GM19438 (cell line): ENCODE data around the gene UBE3B.
"Not testable (repeated sequence)": the region's sequence is repeated elsewhere in the genome, so short reads cannot be mapped to it uniquely, and the experiment has no call there.

Experiments
- ATAC-seq: cut with Tn5 transposase; IDR thresholded peaks from one replicate; pipeline ENCODE4 v1.9.1; 2021; ENCODE audit warnings: low read depth; ENCODE audit not compliant: unreplicated experiment

UBE3B gene

GRCh38 chr12:109469517-109469916, 7.9 kb upstream of the UBE3B start:
- ATAC-seq, result no peak

DNA sequence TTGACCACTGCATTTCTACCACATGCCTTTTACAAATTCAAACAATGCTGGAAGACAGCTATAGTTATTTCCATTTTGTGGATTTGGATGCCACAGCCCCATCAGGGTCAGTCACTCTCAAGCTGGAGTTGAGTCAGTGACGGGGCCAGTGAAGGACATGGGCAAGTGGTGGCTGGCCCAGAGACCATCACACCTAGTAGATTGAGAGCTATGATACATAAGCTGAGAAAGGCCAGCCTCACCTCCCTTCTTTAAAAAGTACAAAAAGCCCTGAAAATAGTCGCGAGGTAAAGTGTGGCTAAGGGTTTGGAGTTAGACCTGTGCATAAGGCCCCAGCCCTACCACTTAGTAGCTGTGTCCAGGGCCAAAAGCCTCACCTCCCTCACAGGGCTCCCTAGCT, 4.4 kb upstream of the UBE3B start:
- ATAC-seq, result no peak

- not testable (repeated sequence) for ATAC-seq
These were observed 3.7 kb upstream of the UBE3B start for GRCh38 chr12:109473526-109474270.

DNA sequence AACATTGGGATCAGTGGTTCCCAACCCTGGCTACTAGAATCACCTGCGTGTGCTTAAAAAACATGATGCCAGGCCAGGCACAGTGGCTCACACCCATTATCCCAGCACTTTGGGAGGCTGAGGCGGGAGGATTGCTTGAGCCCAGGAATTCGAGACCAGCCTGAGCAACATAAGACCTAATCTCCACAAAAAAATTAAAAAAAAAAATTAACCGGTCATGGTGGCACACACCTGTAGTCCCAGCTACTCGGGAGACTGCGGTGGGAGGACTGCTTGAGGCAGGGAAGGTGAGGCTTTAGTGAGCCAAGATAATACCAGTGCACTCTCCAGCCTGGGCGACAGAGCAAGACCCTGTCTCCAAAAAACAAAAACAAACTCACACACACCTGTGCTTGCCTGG, 2.3 kb upstream of the UBE3B start:
- ATAC-seq, result no peak

DNA sequence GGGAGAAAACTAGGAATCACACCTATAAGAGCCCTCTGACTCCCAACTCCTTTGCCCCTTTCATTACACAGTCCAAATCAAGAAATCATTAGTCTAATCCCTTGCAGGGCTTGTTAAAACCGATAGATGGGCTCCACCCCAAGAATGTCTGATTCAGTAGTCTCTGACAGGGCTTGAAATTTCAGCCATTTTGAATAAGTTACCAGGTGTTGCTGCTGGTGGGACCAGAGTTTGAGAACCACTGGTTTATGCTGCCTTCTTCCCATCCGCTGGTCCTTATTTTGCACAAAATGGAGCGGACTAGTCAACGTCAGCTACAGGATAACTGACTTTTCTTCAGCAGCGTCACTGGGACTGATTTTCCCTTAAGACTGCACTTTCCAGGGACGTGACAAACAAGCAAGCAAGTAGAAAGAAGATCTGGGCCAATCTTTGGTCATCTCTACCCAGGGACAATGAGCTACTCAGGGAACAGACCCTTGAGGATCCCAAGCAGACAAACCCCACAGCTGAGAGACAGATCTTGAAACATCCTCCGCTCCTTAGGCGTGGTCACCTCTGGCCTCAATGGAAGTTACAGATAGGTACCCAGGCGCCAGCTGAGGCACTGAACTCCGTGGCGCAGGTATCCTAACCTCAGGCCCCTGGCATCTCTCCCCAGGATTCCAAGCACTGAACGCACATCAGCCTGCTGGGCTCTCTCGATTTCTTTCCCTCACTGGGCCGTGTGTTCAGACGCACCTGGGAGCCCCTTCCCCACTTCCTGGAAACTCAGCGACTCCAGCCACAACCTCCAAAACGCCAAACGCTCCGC, 1.2 kb upstream of the UBE3B start:
- ATAC-seq, result no peak

DNA sequence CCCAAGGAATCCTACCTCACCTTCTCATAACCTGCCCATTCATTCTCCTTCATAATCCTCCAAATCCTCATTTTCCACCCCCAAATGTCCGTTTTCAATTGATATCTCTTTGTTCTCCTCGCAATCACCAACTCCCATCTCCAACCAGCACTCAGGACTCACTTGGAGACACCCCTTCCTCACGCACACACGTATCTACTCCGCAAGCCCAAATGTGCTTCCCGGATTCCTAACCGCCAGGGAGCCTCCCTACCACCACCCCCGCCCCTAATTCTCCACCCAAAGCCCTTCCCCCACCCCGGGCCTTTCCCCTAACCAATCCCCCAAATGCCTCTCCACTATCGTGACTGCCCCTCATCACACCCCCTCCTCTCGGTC, 638 bp upstream of the UBE3B start:
- ATAC-seq, result no peak

GRCh38 chr12:109477963-109478315, 505 bp downstream of the UBE3B start:
- ATAC-seq, result no peak

DNA sequence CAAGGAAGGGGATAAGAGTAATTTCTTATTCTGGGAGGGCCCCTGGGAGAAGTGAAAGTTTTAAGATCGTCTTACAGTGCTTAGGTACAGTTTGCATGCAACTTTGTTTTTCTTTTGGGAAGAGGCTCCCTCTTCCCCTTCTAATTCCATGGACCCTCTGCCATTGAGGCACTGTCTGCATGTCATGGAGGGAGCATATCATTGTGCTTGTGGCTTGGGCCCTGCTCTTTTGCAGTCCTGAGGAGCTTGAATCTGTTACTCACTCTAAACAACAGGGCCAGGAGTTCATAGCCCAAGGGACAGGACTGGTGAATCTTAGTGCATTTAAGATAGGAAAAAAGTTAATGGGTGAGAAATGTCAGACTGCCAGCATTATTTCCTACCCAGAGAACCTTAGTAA, 2.3 kb downstream of the UBE3B start:
- no peak for ATAC-seq

DNA sequence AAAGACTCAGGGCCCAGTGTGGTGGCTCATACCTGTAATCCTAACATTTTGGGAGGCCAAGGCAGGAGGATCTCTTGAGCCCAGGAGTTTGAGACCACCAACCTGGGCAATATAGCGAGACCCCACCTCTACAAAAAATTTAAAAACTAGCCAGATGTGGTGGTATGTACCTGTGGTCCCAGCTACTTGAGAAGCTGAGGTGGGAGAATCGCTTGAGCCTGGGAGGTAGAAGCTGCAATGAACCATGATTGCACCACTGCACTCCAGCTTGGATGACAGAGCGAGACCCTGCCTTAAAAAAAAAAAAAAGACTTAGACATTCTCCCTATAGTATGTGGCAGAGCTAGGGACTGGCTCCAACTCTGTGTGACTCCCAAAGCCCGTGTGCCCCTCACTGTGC, 2.9 kb downstream of the UBE3B start:
- no peak for ATAC-seq

DNA sequence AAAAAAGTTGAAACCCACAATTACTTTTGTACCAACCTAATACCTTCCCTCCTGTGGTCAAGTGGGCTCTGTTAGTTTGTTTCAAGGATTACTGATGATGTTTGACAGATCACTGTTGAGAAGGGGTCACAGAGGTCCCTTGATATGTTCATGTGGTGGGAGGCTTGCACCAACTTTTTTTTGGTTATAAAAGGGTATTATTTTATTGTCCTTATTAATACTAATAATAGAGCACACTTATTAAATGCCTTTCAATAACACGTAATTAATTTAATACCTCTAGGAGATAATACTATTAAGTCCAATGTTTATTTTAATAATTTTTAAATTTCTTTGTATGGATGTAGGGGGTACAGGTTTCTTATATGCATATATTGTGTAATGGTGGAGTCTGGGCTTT, 4.4 kb downstream of the UBE3B start:
- ATAC-seq, result no peak

- no peak for ATAC-seq
These were observed 5.1 kb downstream of the UBE3B start for GRCh38 chr12:109482491-109482890.

- no peak for ATAC-seq
These were observed 5.5 kb downstream of the UBE3B start for GRCh38 chr12:109482894-109483293.

GRCh38 chr12:109483346-109483745, 5.9 kb downstream of the UBE3B start:
- no peak for ATAC-seq

DNA sequence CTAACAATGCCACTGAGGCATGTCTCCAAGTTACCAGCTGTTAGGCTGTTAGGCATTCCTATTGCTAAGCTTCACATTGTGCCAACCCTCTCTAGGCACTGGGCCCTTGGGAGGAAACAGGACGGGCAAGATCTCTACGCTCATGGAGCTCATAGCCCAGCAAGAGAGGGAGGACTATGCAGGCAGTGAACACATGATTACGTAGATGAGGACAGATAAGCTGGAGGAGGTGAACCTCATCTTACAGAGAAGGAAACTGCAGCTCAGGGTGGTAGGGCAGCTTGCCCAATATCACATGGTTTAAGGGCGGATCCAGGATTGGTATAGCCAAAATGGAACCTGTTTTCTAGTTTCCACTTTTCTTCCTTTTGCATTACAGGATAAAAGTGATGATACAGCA, 7.8 kb downstream of the UBE3B start:
- ATAC-seq, result no peak

GRCh38 chr12:109487181-109488050, 10.0 kb downstream of the UBE3B start:
- ATAC-seq, result no peak

- ATAC-seq, result no peak
These were observed 10.7 kb downstream of the UBE3B start for GRCh38 chr12:109488051-109488665.

DNA sequence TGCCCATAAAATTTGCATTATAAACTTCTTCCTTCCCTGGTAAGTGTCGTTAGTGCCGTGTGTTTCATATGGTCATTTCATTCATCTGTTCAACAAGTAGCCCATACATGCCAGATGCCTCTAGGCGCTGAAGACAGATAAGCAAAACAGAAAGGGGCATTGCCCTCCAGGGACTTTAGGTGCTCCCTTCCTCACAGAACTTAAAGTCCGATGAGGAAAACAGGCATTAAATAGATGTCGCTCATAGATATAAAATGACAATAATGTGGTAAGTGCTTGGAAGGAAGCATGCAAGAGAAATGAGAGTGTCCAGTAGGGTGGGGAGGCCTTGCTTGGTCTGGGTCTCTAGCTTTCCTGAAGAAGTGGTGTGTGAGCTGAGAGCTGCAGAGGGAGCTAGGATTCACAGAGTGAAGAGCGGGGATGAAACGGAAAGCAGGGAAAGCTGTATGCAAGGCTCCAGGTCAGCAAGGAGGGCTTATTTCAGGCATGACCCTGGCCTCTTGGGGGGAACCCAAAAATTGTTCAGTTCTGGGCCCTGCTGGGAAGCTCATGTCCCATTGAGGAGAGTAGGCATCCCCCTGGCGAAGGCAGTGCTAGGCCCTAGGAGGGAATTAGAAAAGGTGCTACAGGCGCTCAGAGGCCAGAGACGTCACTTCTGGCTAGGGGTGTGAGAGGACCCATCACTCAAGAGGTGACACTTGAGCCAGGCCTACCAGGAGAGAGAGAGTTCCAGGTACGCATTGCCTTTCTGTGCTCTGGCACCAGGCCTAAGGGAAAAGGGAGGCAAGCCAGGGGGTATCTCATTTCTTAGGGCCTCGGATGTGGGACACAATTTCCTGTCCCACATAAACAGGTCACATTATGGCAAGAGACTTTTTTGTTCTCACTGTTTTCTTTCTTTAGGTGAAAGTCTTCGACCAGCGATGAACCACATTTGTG, 11.9 kb downstream of the UBE3B start:
- no peak for ATAC-seq

DNA sequence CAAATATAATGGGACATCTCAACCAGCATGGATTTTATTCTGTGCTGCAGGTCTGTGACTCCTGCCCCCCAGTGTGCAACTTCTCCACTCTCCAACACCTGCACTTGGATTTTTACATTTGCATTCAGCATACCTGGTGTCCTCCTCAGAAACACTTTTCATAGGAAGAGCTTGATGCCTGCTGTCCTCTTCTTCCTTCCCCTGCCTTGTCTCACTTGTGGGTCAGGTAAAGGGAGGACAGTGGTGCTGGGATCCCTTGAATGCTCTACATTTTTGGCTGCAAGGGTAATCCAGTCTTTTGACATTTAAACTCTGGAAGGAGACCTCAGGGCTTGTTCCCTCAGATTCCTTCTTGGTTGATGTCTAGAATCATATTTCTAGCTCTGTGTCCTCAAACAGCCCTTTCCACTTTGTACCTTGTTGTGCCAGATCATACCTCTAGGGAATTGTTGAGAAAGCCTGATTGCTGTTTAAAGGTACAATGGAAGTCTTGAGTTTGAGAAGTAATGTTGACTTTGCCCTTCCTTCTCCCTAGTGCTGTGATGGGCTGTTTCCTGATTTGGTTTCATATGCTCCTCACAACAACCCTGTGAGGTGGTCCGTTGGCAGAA, 12.6 kb downstream of the UBE3B start:
- no peak for ATAC-seq

DNA sequence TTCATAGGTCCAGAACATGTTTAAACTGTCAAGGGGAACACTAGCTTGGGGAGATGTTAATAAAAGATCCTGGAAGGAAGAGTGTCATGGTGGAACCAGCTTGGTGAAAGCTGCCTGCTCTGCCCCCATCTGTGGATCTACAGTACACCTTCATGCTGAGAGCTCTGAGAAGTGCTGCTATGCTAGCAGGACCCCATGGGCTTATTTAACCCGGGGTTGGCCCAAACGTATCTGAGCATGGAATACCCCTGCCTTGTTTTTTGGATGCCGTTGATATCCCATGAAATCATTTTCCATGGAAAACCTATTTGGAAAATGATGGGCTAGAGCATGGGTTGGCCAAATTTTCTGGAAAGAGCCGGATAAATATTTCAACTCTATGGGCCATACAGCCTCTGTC, 14.2 kb downstream of the UBE3B start:
- no peak for ATAC-seq
